ENCODE measurements around the gene POC1B.

The POC1B gene

GRCh38 chr12:89418228-89418910 lies 107.5 kb downstream of the POC1B start:
- Histone ChIP-seq H2AFZ (ENCODE audit: low read depth) (no peak overlapping the region), H3K4me1 (ENCODE audit: low read depth, poor library complexity, severe bottlenecking) (no peaks in the 10 kb centered on the region), H3K9ac (no peak overlapping the region), H3K27ac (no peak overlapping the region), H3K36me3 (ENCODE audit: insufficient read depth) (no peaks in the 10 kb centered on the region), H3K27me3 (ENCODE audit: insufficient read depth, low read depth) (no peaks in the 10 kb centered on the region), H3K4me3 (IDR thresholded peaks at IDR 0.05; ENCODE audit: insufficient read depth, low read depth, low read length) (no peak overlapping the region), H3K79me2 (ENCODE audit: insufficient read depth, low read depth) (no peaks in the 10 kb centered on the region), H4K20me1 (ENCODE audit: insufficient read depth) (no peaks in the 10 kb centered on the region), H3K4me2 (no peak overlapping the region)
- TF ChIP-seq CTCF (conservative IDR thresholded peaks at IDR 0.05; ENCODE audit: low read depth, low read length) = no peak

- Histone ChIP-seq H3K4me2 (no peak overlapping the region), H3K27me3 (ENCODE audit: insufficient read depth, low read depth) (no peaks in the 10 kb centered on the region), H3K9ac (no peak overlapping the region), H3K36me3 (ENCODE audit: insufficient read depth) (no peaks in the 10 kb centered on the region), H3K4me1 (ENCODE audit: low read depth, poor library complexity, severe bottlenecking) (no peaks in the 10 kb centered on the region), H3K79me2 (ENCODE audit: insufficient read depth, low read depth) (no peaks in the 10 kb centered on the region), H3K27ac (no peak overlapping the region), H2AFZ (ENCODE audit: low read depth) (no peak overlapping the region), H3K4me3 (IDR thresholded peaks at IDR 0.05; ENCODE audit: insufficient read depth, low read depth, low read length) (no peak overlapping the region), H4K20me1 (ENCODE audit: insufficient read depth) (no peaks in the 10 kb centered on the region)
- TF ChIP-seq CTCF (conservative IDR thresholded peaks at IDR 0.05; ENCODE audit: low read depth, low read length) = no peak
These were observed 108.4 kb downstream of the POC1B start for GRCh38 chr12:89417246-89417977.

- H3K27ac ChIP-seq = no peak overlapping the region
- H3K79me2 ChIP-seq (ENCODE audit: insufficient read depth, low read depth) = no peaks in the 10 kb centered on the region
- H2AFZ ChIP-seq (ENCODE audit: low read depth) = no peak overlapping the region
- no peaks in the 10 kb centered on the region for H3K27me3 ChIP-seq (ENCODE audit: insufficient read depth, low read depth)
- no peaks in the 10 kb centered on the region for H3K4me1 ChIP-seq (ENCODE audit: low read depth, poor library complexity, severe bottlenecking)
- no peak overlapping the region for H3K4me3 ChIP-seq (IDR thresholded peaks at IDR 0.05; ENCODE audit: insufficient read depth, low read depth, low read length)
- no peaks in the 10 kb centered on the region for H4K20me1 ChIP-seq (ENCODE audit: insufficient read depth)
- no peak overlapping the region for H3K4me2 ChIP-seq
- no peak for TF ChIP-seq CTCF (conservative IDR thresholded peaks at IDR 0.05; ENCODE audit: low read depth, low read length)
- no peaks in the 10 kb centered on the region for H3K36me3 ChIP-seq (ENCODE audit: insufficient read depth)
- no peak overlapping the region for H3K9ac ChIP-seq
These were observed 109.6 kb downstream of the POC1B start for GRCh38 chr12:89416049-89416792.

- H3K27ac ChIP-seq = no peak overlapping the region
These were observed 111.0 kb downstream of the POC1B start for GRCh38 chr12:89414851-89415250.

More at GRCh38 chr12:89414851-89415250, 111.0 kb downstream of the POC1B start:
- no peak for TF ChIP-seq CTCF (conservative IDR thresholded peaks at IDR 0.05; ENCODE audit: low read depth, low read length)
- H3K79me2 ChIP-seq (ENCODE audit: insufficient read depth, low read depth) = no peaks in the 10 kb centered on the region
- H3K4me1 ChIP-seq (ENCODE audit: low read depth, poor library complexity, severe bottlenecking) = no peaks in the 10 kb centered on the region
- H3K4me3 ChIP-seq (IDR thresholded peaks at IDR 0.05; ENCODE audit: insufficient read depth, low read depth, low read length) = no peak overlapping the region
- no peaks in the 10 kb centered on the region for H3K36me3 ChIP-seq (ENCODE audit: insufficient read depth)
- no peak overlapping the region for H3K4me2 ChIP-seq
- H3K9ac ChIP-seq = no peak overlapping the region
- no peaks in the 10 kb centered on the region for H3K27me3 ChIP-seq (ENCODE audit: insufficient read depth, low read depth)
- no peak overlapping the region for H2AFZ ChIP-seq (ENCODE audit: low read depth)
- H4K20me1 ChIP-seq (ENCODE audit: insufficient read depth) = no peaks in the 10 kb centered on the region
